Embryonic facial prominence (tissue), 1 donor: ENCODE measurements around the gene ZNF664.

Source experiments
- DNase-seq: peaks from one replicate; pipeline ENCODE4 v3.0.0-alpha.2; 2016; ENCODE audit errors: extremely low spot score

The ZNF664 gene

GRCh38 chr12:123990511-123990910 lies 17.5 kb downstream of the ZNF664 start:
- no peak for DNase-seq

GRCh38 chr12:123991372-123991951 lies 18.4 kb downstream of the ZNF664 start:
- DNase-seq = no peak

GRCh38 chr12:123992118-123992825 lies 19.3 kb downstream of the ZNF664 start:
- no peak for DNase-seq

GRCh38 chr12:123995023-123995748 lies 22.2 kb downstream of the ZNF664 start:
- no peak for DNase-seq

- no peak for DNase-seq
Observed at GRCh38 chr12:123996581-123996980, 23.6 kb downstream of the ZNF664 start.

- DNase-seq = no peak
Observed at GRCh38 chr12:123997033-123997822, 24.2 kb downstream of the ZNF664 start.

GRCh38 chr12:123997908-123998307 lies 24.9 kb downstream of the ZNF664 start:
- no peak for DNase-seq

- no peak for DNase-seq
Observed at GRCh38 chr12:123998344-123998990, 25.5 kb downstream of the ZNF664 start.

GRCh38 chr12:123998991-123999359 lies 26.0 kb downstream of the ZNF664 start:
- no peak for DNase-seq

GRCh38 chr12:124000111-124000510 lies 27.1 kb downstream of the ZNF664 start:
- no peak for DNase-seq

GRCh38 chr12:124001343-124001742 lies 28.3 kb downstream of the ZNF664 start:
- DNase-seq = no peak

GRCh38 chr12:124002021-124002644 lies 29.1 kb downstream of the ZNF664 start:
- no peak for DNase-seq

- DNase-seq = no peak
Observed at GRCh38 chr12:124002654-124003053, 29.6 kb downstream of the ZNF664 start.

- no peak for DNase-seq
Observed at GRCh38 chr12:124004233-124004875, 31.3 kb downstream of the ZNF664 start.

- no peak for DNase-seq
Observed at GRCh38 chr12:124006085-124006845, 33.2 kb downstream of the ZNF664 start.

- DNase-seq = no peak
Observed at GRCh38 chr12:124006846-124007713, 34.1 kb downstream of the ZNF664 start.

GRCh38 chr12:124007826-124008570 lies 35.0 kb downstream of the ZNF664 start:
- no peak for DNase-seq

GRCh38 chr12:124008595-124008994 lies 35.6 kb downstream of the ZNF664 start:
- DNase-seq = no peak
